ENCODE results near the gene CCDC78. TPM values are rescaled to one million over a fixed set of nuclear protein-coding genes. Genes with fewer than 3 reads are reported as not detected.
A peak's percentile ranks its signal among the peaks of the same experiment; 100 is the strongest.

CCDC78 gene
- total and polyA plus RNA-seq, 2 of the 13 experiments (the other 11 are each of a cell fraction or from before 2014, with no cell fraction given) = 0.53 to 1.5 TPM

GRCh38 chr16:700684-701584, 25.3 kb downstream of the CCDC78 start (continued):
- TF ChIP-seq MLXIP (CRISPR knock-in tag; IDR thresholded peaks at IDR 0.05; ENCODE audit: borderline replicate concordance) (peak; percentile 88; the same call in 1 of the 2 replicates), ZNF530 (CRISPR knock-in tag; IDR thresholded peaks at IDR 0.05; ENCODE audit: low read depth) (no peak), TMF1 (CRISPR knock-in tag; IDR thresholded peaks at IDR 0.05; ENCODE audit: low read depth) (peak; percentile 93), TOE1 (CRISPR knock-in tag; IDR thresholded peaks at IDR 0.05) (no peak), ZNF678 (CRISPR knock-in tag; IDR thresholded peaks at IDR 0.05) (peak; percentile 66; the same call in 1 of the 2 replicates), MAFK (conservative IDR thresholded peaks at IDR 0.05 in 1 of 2, IDR thresholded peaks at IDR 0.05 in 1 of 2; ENCODE audit: low read length in 2 of 2) (no peak), KMT2A (CRISPR knock-in tag; IDR thresholded peaks at IDR 0.05) (no peak), ZNF576 (CRISPR knock-in tag; IDR thresholded peaks at IDR 0.05) (no peak), POGZ (CRISPR knock-in tag; IDR thresholded peaks at IDR 0.05) (no peak), MYNN (CRISPR knock-in tag; IDR thresholded peaks at IDR 0.05; ENCODE audit: low read depth) (no peak), ZNF775 (CRISPR knock-in tag; IDR thresholded peaks at IDR 0.05; ENCODE audit: borderline replicate concordance) (no peak), ZNF414 (CRISPR knock-in tag; IDR thresholded peaks at IDR 0.05) (no peak), TOPORS (CRISPR knock-in tag; IDR thresholded peaks at IDR 0.05) (0 out of 2 replicates have a peak, but pooled peaks have one; percentile 64), CREB1 (IDR thresholded peaks at IDR 0.05) (no peak), CREB1 (CRISPR knock-in tag; IDR thresholded peaks at IDR 0.05) (no peak), MAFF (IDR thresholded peaks at IDR 0.05; ENCODE audit: low read depth, low read length) (no peak), ZNF747 (CRISPR knock-in tag; IDR thresholded peaks at IDR 0.05; ENCODE audit: borderline replicate concordance) (no peak), ZFP37 (CRISPR knock-in tag; IDR thresholded peaks at IDR 0.05; ENCODE audit: borderline replicate concordance) (no peak), ZNF768 (CRISPR knock-in tag; IDR thresholded peaks at IDR 0.05) (peak; percentile 57; the same call in 1 of the 2 replicates), CHCHD3 (CRISPR knock-in tag; IDR thresholded peaks at IDR 0.05) (peak; percentile 73; the same call in 1 of the 2 replicates), ZNF224 (CRISPR knock-in tag; IDR thresholded peaks at IDR 0.05) (no peak), KDM2A (CRISPR knock-in tag; IDR thresholded peaks at IDR 0.05; ENCODE audit: borderline replicate concordance, low read depth) (no peak), BRCA1 (CRISPR knock-in tag; IDR thresholded peaks at IDR 0.05) (peak; percentile 66; the same call in 1 of the 2 replicates)
- TF ChIP-seq, protein P1, sequence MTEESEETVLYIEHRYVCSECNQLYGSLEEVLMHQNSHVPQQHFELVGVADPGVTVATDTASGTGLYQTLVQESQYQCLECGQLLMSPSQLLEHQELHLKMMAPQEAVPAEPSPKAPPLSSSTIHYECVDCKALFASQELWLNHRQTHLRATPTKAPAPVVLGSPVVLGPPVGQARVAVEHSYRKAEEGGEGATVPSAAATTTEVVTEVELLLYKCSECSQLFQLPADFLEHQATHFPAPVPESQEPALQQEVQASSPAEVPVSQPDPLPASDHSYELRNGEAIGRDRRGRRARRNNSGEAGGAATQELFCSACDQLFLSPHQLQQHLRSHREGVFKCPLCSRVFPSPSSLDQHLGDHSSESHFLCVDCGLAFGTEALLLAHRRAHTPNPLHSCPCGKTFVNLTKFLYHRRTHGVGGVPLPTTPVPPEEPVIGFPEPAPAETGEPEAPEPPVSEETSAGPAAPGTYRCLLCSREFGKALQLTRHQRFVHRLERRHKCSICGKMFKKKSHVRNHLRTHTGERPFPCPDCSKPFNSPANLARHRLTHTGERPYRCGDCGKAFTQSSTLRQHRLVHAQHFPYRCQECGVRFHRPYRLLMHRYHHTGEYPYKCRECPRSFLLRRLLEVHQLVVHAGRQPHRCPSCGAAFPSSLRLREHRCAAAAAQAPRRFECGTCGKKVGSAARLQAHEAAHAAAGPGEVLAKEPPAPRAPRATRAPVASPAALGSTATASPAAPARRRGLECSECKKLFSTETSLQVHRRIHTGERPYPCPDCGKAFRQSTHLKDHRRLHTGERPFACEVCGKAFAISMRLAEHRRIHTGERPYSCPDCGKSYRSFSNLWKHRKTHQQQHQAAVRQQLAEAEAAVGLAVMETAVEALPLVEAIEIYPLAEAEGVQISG (CRISPR knock-in tag; IDR thresholded peaks at IDR 0.05) = peak; percentile 74
